ENCODE data around the gene BCL2L15.

The BCL2L15 gene

GRCh38 chr1:113874012-113874879 is 13.1 kb downstream of the BCL2L15 start:
- no peak overlapping the region for H3K27ac Mint-ChIP-seq
- no peak for TF ChIP-seq CTCF (IDR thresholded peaks at IDR 0.05)
- H3K27me3 Mint-ChIP-seq (ENCODE audit: low read depth, poor library complexity), result peaks cover 2% of the 10 kb centered on the region
- no peaks in the 10 kb centered on the region for H3K36me3 Mint-ChIP-seq (ENCODE audit: low read depth)
- H3K4me1 Mint-ChIP-seq, result peaks cover 14% of the 10 kb centered on the region
- DNase-seq, result no peak
- no peaks in the 10 kb centered on the region for H3K9me3 Mint-ChIP-seq
- no peak overlapping the region for H3K4me3 Mint-ChIP-seq

- Mint-ChIP-seq H3K36me3 (ENCODE audit: low read depth) (no peaks in the 10 kb centered on the region), H3K27ac (no peak overlapping the region), H3K9me3 (no peaks in the 10 kb centered on the region), H3K27me3 (ENCODE audit: low read depth, poor library complexity) (peaks cover 2% of the 10 kb centered on the region), H3K4me1 (peaks cover 14% of the 10 kb centered on the region), H3K4me3 (no peak overlapping the region)
- no peak for DNase-seq
- no peak for TF ChIP-seq CTCF (IDR thresholded peaks at IDR 0.05)
Measured at GRCh38 chr1:113872219-113872935, 15.0 kb downstream of the BCL2L15 start.

- no peaks in the 10 kb centered on the region for H3K36me3 Mint-ChIP-seq (ENCODE audit: low read depth)
- peaks cover 14% of the 10 kb centered on the region for H3K4me1 Mint-ChIP-seq
- H3K9me3 Mint-ChIP-seq, result no peaks in the 10 kb centered on the region
- no peak for DNase-seq
- TF ChIP-seq CTCF (IDR thresholded peaks at IDR 0.05), result no peak
- H3K4me3 Mint-ChIP-seq, result no peak within 1 kb of the TSS
- no peak within 1 kb of the TSS for H3K27ac Mint-ChIP-seq
- peaks cover 2% of the 10 kb centered on the region for H3K27me3 Mint-ChIP-seq (ENCODE audit: low read depth, poor library complexity)
Measured at GRCh38 chr1:113871597-113872113, 15.7 kb downstream of the BCL2L15 start, which contains the start of gene PTPN22. Gene PTPN22, minus strand, starts transcription at chr1:113871712.

GRCh38 chr1:113870778-113871177 is 16.6 kb downstream of the BCL2L15 start:
- Mint-ChIP-seq H3K4me1 (peaks cover 14% of the 10 kb centered on the region), H3K27me3 (ENCODE audit: low read depth, poor library complexity) (peaks cover 2% of the 10 kb centered on the region), H3K9me3 (no peaks in the 10 kb centered on the region), H3K27ac (no peak overlapping the region), H3K36me3 (ENCODE audit: low read depth) (no peaks in the 10 kb centered on the region), H3K4me3 (no peak overlapping the region)
- DNase-seq, result no peak
- TF ChIP-seq CTCF (IDR thresholded peaks at IDR 0.05), result no peak

GRCh38 chr1:113868387-113869083 is 18.8 kb downstream of the BCL2L15 start:
- DNase-seq, result no peak
- H3K4me3 Mint-ChIP-seq, result no peak overlapping the region
- no peaks in the 10 kb centered on the region for H3K9me3 Mint-ChIP-seq
- H3K36me3 Mint-ChIP-seq (ENCODE audit: low read depth), result no peaks in the 10 kb centered on the region
- H3K27ac Mint-ChIP-seq, result no peak overlapping the region
- H3K27me3 Mint-ChIP-seq (ENCODE audit: low read depth, poor library complexity), result peaks cover 5% of the 10 kb centered on the region
- no peak for TF ChIP-seq CTCF (IDR thresholded peaks at IDR 0.05)
- peaks cover 14% of the 10 kb centered on the region for H3K4me1 Mint-ChIP-seq
